Right lobe of liver (tissue), 6 donors: ENCODE measurements around the gene FOSL2. TPM values are rescaled to one million over a fixed set of nuclear protein-coding genes. Genes with fewer than 3 reads are reported as not detected.

Source experiments
- ATAC-seq, 4 donors: fragments of 200-7000 bp; cut with Tn5 transposase; one replicate each; pipeline ENCODE4 v1.9.1; 2020; ENCODE audit warnings: mild to moderate bottlenecking in 4 of 4, moderate library complexity in 4 of 4
- DNase-seq, 3 donors: peaks; one replicate each; pipeline ENCODE4 v3.0.0-alpha.2; 2020
- H3K27ac ChIP-seq, 3 donors: fragments of 200-600 bp; one replicate each; pipeline ENCODE4 v1.8.0; 2022
- H3K27me3 ChIP-seq, 2 donors: fragments of 200-600 bp; one replicate each; pipeline ENCODE4 v1.8.0; 2022
- H3K36me3 ChIP-seq, 4 donors: fragments of 200-600 bp; sonication (generic) in 1 of 4; one replicate each; pipeline versions ENCODE4 v1.5.1 to v1.8.0; 2017 to 2022; ENCODE audit warnings: control low read depth in 1 of 4
- H3K4me1 ChIP-seq, 4 donors: fragments of 200-600 bp; sonication (generic) in 1 of 4; one replicate each; pipeline versions ENCODE4 v1.5.1 to v1.8.0; 2017 to 2022; ENCODE audit warnings: control low read depth in 1 of 4
- H3K4me3 ChIP-seq, 3 donors: fragments of 200-600 bp; one replicate each; pipeline ENCODE4 v1.8.0; 2022
- H3K9me3 ChIP-seq, 4 donors: fragments of 200-600 bp; sonication (generic) in 1 of 4; one replicate each; pipeline versions ENCODE4 v1.5.1 to v1.8.0; 2017 to 2022; ENCODE audit warnings: control low read depth in 1 of 4
- POLR2A ChIP-seq: fragments of 450-650 bp; IDR thresholded peaks from one replicate; pipeline ENCODE4 v1.6.1; 2017; ENCODE audit warnings: antibody characterized with exemption, mild to moderate bottlenecking
- WGBS: methylation state at CpG from one replicate; pipeline ENCODE4 v1.1.6; 2018; ENCODE audit warnings: low coverage, low lambda C conversion rate; ENCODE audit not compliant: insufficient coverage; ENCODE audit errors: missing lambda C conversion rate; 5-methylcytosine and 5-hydroxymethylcytosine counted together
- intact Hi-C, 2 donors: fragments of 100-400 bp; cut with DNase I; formaldehyde crosslinking; loops; one replicate each; pipeline versions ENCODE4 v1.11.2 to v1.14.1; 2022
- total RNA-seq, 6 experiments: library from RNA; depleted of rRNA in 2 of 6; stranded (reverse); fragments of >200 nt in 2 of 6; fragmentation: NEBNext Ultra II Directional in 3 of 6; extraction: Animal tissue kit (Norgen Biotek cat#: 25700) in 3 of 6; gene quantifications; one replicate each; pipeline versions ENCODE4 v1.1.0 to v1.2.4, GENCODE V29; 2016 to 2023
- TF ChIP-seq, protein P1 (sequence below), 4 donors: fragments of 200-600 bp in 3 of 4; fragments of 450-650 bp in 1 of 4; IDR thresholded peaks; one replicate each; pipeline versions ENCODE4 v1.5.1 to v1.8.0; 2016 to 2022; ENCODE audit warnings: antibody characterized with exemption in 4 of 4, mild to moderate bottlenecking in 2 of 4
- donor health status: DM: no; HTN: yes; CAD: no.
- donor health status: DM: no; HTN: no; CAD: no.
- donor health status: DM: no; HTN: no; CAD: no.
- donor health status: DM: no; HTN: yes; CAD: no.
- donor health status: DM: no; HTN: yes; CAD: no.

FOSL2 gene
- total RNA-seq, 6 experiments from 2014 or later = 8.1 to 70.7 (median 14.9) TPM

DNA sequence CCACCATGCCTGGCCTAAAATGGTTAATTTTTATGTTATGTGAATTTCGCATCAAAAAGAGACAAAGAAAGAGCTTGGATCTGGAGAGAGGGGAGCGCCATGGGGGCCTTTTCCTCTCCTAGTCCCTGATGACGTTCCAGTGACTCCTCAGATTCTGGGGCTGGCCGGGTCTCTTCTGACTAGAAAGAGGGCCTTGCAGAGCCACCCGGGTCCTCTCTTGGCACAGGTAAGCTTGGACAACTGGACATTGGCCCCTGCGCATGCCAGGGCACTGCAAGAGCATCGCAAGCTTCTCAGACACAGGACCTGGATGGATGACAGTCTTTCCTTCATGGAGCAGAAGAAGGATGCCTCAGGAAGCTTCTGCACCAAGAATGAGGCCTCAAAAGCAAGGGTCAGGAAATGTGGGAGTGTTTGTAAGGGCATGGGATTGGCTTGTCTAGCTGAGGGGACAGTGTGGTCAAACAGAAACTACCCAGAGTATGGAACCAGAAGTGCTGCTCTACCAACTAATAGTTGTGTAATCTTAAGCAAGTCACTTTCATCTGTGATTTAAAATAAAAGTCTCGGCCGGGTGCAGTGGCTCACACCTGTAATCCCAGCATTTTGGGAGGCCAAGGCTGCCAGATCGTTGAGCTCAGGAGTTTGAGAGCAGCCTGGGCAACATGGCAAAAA is 35.2 kb downstream of the FOSL2 start:
- H3K4me3 ChIP-seq = no peak overlapping the region
- no peaks in the 10 kb centered on the region for H3K27me3 ChIP-seq
- DNase-seq (no peak), ATAC-seq (no peak)
- H3K36me3 ChIP-seq = no peaks in the 10 kb centered on the region
- no peaks in the 10 kb centered on the region for H3K9me3 ChIP-seq
- intact Hi-C loops = no loop called here
- no peak overlapping the region for H3K27ac ChIP-seq
- 58% methylated on average over 5 of the region's 10 CpGs for WGBS
- H3K4me1 ChIP-seq = no peaks in the 10 kb centered on the region
- TF ChIP-seq POLR2A = no peak
- TF ChIP-seq, protein P1, sequence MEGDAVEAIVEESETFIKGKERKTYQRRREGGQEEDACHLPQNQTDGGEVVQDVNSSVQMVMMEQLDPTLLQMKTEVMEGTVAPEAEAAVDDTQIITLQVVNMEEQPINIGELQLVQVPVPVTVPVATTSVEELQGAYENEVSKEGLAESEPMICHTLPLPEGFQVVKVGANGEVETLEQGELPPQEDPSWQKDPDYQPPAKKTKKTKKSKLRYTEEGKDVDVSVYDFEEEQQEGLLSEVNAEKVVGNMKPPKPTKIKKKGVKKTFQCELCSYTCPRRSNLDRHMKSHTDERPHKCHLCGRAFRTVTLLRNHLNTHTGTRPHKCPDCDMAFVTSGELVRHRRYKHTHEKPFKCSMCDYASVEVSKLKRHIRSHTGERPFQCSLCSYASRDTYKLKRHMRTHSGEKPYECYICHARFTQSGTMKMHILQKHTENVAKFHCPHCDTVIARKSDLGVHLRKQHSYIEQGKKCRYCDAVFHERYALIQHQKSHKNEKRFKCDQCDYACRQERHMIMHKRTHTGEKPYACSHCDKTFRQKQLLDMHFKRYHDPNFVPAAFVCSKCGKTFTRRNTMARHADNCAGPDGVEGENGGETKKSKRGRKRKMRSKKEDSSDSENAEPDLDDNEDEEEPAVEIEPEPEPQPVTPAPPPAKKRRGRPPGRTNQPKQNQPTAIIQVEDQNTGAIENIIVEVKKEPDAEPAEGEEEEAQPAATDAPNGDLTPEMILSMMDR (IDR thresholded peaks at IDR 0.05) = no peak

DNA sequence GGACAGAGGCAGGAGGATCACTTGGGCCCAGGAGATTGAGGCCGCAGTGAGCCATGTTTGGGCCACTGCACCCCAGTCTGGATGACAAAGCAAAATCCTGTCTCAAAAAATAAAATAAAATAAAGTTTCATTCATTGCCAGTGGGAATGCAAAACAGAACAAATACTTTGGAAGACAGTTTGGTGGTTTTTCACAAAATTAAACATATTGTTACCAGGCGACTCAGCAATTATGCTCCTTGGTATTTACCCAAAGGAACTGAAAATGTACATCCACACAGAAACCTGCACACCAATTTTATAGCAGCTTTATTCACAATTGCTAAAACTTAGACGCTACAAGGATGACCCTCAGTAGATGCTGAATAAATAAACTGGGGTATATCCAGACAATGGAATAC is 35.8 kb downstream of the FOSL2 start:
- no peaks in the 10 kb centered on the region for H3K9me3 ChIP-seq
- ATAC-seq (no peak), DNase-seq (no peak)
- TF ChIP-seq POLR2A = no peak
- TF ChIP-seq, protein P1 (IDR thresholded peaks at IDR 0.05) = no peak
- no peaks in the 10 kb centered on the region for H3K4me1 ChIP-seq
- no peak overlapping the region for H3K27ac ChIP-seq
- no peaks in the 10 kb centered on the region for H3K27me3 ChIP-seq
- intact Hi-C loops = no loop called here
- H3K36me3 ChIP-seq = no peaks in the 10 kb centered on the region
- WGBS = 84% methylated on average over 3 of the region's 3 CpGs
- H3K4me3 ChIP-seq = no peak overlapping the region

DNA sequence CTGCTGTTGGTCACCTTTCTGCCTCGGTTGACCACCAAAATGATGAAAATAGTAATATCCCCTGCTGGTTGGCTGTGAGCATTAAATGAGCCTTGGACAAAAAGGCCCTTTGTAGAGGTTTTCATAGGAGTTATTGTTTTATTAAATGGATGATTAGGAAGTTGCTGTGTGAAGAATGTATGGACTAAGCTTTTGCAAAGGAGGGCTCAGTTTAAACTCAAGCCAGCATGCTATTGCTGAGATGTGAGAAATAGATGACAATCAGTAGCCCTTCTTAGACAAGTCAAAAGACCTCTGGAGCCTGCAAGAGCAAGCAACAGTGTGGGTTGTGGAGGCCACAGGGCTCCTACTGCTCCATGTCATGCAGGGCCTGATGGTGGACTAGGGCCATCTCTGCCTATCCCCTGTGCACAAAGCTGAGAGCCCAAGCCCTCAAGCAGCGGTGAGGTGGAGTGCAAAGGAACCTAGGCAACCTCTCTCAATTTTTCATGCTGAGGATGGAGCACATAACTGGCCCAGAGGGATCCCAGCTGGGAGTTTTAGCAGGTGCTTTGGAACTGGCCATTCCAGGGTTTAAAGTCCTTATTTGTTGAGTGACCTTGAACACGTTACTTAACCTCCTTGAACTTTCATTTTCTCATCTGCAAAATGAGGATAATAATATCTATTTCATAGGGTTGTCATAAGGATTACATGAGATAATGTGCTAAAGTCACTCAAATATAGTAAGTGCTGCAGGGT is 37.1 kb downstream of the FOSL2 start:
- intact Hi-C loops = no loop called here
- ATAC-seq (no peak), DNase-seq (no peak)
- Histone ChIP-seq H3K27me3 (no peaks in the 10 kb centered on the region), H3K27ac (no peak overlapping the region), H3K4me3 (no peak overlapping the region), H3K9me3 (no peaks in the 10 kb centered on the region), H3K4me1 (peaks cover 0 to 4% (median 0%) of the 10 kb centered on the region in 4 donors), H3K36me3 (no peaks in the 10 kb centered on the region)
- WGBS = 32% methylated on average over 2 of the region's 3 CpGs
- TF ChIP-seq POLR2A = no peak
- TF ChIP-seq, protein P1 (IDR thresholded peaks at IDR 0.05) = no peak

DNA sequence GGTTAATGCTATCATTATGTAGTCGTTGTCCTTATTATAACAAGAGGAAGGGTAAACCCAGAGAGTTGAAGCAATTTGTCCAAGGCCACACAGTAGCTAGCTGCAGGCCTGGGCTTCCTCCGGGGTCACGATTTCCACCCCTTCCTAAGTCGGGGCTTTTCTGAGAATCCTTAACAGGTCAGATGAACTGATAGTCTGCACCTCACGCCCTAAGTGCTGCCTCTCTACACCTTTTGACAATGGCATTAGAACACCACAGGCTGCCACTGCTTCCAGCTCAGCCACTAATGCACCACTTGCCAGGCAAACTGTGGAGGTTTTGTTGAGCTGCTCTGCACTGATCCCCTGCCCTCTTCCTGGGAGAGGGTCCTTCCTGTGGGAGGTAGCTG is 37.7 kb downstream of the FOSL2 start:
- ATAC-seq (no peak), DNase-seq (no peak)
- H3K36me3 ChIP-seq = no peaks in the 10 kb centered on the region
- H3K27ac ChIP-seq = no peak overlapping the region
- H3K4me1 ChIP-seq = peaks cover 0 to 8% (median 1%) of the 10 kb centered on the region in 4 donors
- no peaks in the 10 kb centered on the region for H3K9me3 ChIP-seq
- H3K27me3 ChIP-seq = no peaks in the 10 kb centered on the region
- no peak overlapping the region for H3K4me3 ChIP-seq
- TF ChIP-seq, protein P1 (IDR thresholded peaks at IDR 0.05) = no peak
- TF ChIP-seq POLR2A = no peak
- WGBS = 73% methylated on average over 4 of the region's 5 CpGs
- intact Hi-C loops = no loop called here
